GM10266 (cell line): ENCODE measurements around the gene GPR3.
A peak's percentile ranks its signal among the peaks of the same experiment; 100 is the strongest.

Source experiments
- DNase-seq: peaks from one replicate; pipeline ENCODE4 v3.0.0; 2012; ENCODE audit errors: extremely low spot score
- CTCF ChIP-seq: IDR thresholded peaks from 2 replicates; pipeline ENCODE4 v1.5.1; 2012; ENCODE audit warnings: mild to moderate bottlenecking, low read depth; ENCODE audit not compliant: control insufficient read depth, insufficient read depth; ENCODE audit errors: missing control alignments

The GPR3 gene

DNA sequence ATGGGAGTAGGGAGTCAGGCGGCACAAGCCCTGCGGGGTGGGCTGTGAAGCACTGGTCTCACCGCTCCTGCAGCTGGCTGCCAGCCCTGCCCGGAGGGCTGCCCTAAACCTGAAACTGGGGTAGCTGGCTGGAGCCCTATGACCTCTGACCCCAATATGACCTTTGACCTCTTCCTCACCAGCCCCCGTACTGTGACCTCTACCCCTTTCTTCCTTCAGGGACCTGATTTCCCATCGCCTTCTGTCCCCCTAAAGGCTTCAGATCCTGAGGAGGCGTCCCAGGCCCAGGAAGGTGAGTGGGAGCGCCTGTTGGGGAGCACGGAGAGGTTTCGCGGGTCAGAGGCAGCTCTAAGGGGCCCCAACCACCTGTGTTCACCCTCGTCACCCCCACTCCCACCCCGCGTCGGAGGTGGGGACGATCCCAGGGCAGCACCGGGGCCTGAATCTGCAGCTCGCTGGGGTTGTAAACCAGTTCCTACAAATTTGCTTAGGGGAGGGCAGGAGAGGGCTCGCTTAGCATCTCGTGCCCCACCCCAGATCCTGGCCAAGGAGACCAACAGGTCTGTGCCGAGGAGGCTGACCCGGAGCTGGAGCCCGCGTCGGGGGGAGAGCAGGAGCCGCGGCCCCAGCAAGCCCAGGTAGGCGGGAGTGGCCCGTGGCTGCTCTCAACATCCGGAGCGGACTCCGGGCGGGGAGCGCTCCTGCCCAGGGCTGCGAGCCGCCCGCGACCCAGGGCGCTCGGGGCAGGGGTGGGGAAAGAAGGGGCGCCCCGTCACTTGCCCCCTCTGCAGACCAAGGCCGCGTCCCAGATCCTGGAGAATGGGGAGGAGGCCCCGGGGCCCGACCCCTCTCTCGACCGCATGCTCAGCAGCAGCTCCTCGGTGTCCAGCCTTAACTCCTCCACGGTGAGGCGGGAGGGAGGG lies 43.3 kb upstream of the GPR3 start:
- no peak for TF ChIP-seq CTCF

DNA sequence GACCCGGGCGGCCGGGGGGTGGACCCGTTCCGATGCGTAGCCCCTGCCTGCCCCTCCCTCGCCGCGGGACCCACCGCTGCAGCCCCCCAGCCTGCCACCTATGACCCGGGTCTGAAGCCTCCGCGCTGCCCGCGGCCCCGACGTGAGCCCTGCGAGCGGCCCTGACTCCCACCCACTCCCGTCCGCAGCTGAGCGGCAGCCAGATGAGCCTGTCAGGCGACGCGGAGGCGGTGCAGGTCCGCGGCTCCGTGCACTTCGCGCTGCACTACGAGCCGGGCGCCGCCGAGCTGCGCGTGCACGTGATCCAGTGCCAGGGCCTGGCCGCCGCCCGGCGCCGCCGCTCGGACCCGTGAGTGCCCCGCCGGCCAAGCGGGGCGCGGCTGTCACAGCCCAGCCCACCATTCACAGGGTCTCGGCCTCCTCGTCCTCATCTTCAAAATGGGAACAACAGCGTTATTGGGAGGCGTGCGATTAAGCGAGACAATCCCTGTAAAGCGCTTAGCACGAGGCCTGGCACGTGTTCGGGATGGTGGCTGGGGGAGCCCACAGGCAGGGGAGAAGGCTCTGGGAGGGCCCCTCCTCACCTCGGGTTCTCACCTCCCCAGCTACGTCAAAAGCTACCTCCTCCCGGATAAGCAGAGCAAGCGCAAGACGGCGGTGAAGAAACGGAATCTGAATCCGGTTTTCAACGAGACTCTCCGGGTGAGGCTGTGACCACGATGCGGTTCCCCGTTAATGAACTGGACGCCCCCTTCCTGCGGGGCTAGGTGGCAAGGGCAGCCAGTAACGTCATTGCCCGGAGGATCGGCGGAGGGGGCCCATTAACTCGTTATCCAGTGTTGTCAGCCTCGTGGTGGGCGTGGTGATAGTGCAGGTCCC lies 42.4 kb upstream of the GPR3 start:
- DNase-seq = no peak
- TF ChIP-seq CTCF = no peak

More for the DNA sequence above, 43.3 kb upstream of the GPR3 start:
- DNase-seq = peak; percentile 27

- no peak for DNase-seq
- no peak for TF ChIP-seq CTCF
These were observed 41.5 kb upstream of the GPR3 start for GRCh38 chr1:27350663-27351540.

DNA sequence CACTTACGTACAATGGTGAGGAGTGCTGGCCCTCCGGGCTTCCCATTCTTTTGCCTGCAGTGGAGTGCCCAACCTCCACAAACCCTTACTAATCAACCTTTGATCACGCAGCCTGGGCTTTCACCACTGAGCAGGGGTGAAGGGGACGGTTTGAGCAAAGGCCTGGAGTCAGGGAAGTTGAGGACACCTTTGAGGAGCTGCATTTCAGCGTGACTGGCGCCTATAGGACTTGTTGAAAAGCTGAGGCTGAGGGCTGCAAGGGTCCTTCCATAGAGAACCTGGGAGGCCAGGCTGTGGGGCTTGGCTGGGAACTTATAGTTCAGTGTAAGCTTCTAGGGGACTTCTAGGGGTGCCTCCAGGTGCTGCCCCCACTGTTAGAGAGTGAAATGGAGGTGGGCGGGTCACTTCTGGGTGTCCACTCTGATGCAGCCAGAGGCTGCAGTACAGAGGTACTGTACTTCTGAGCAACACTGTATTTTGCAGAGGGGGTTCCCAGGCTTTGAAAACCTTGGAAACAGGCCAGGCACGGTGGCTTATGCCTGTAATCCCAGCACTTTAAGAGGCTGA lies 40.8 kb upstream of the GPR3 start:
- TF ChIP-seq CTCF = no peak
- no peak for DNase-seq

DNA sequence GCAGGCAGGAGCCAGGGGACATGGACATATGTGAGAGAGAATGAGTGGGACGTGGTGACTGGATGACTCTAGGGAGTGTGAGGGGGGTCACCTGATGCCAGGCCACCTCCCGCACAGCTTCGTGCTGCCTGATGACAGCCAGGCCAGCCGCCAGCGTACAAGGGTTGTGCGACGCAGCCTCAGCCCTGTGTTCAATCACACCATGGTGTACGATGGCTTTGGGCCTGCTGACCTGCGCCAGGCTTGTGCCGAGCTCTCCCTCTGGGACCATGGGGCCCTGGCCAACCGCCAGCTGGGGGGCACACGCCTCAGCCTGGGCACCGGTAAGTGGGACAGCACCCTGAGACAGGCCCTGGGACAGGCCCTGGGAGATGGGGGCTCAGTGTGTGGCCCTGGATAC lies 39.3 kb upstream of the GPR3 start:
- no peak for TF ChIP-seq CTCF
- no peak for DNase-seq

DNA sequence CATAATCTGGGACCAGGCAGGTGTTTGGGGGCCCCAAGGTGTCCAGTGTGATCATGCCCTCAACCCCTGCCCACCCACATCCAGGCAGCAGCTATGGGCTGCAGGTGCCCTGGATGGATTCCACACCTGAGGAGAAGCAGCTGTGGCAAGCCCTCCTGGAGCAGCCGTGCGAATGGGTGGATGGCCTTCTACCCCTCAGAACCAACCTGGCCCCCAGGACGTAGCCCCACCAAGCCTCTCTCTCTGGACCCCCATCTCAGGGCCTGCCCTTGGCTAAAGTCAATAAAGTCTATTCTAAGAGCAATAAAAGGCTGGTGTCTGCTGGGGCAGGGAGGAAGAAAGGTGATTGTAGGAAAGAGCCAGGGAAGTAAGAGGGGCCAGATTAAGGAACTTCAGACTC lies 38.8 kb upstream of the GPR3 start:
- no peak for DNase-seq
- TF ChIP-seq CTCF = no peak
